Raji (cell line): Measurements from ENCODE around the gene CIC.

Experiments
- POLR2A ChIP-seq: IDR thresholded peaks from 2 replicates; pipeline ENCODE4 v1.6.1; 2011; ENCODE audit warnings: low read depth, low read length, control low read depth; ENCODE audit not compliant: insufficient read depth

Gene CIC

DNA sequence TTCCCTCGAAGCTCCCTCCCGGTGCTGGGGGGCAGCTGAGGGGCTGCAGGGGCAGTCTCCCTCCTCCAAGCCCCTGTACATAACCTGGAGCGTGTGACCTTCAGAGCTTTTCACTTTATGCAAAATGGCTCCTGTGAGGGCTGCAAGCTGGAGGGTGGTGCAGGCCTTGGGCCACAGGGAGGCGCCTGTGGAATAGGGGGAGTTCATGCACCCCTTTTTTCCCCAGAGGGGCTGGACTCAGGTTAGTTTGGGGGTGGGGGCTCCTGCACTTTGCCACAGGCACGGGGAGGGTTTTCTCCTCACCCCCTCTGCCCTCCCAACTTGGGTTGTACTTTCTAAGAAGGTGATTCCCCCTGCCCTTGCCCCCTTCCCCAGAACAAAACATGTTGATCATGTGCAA lies 26.3 kb downstream of the CIC start:
- no peak for TF ChIP-seq POLR2A

DNA sequence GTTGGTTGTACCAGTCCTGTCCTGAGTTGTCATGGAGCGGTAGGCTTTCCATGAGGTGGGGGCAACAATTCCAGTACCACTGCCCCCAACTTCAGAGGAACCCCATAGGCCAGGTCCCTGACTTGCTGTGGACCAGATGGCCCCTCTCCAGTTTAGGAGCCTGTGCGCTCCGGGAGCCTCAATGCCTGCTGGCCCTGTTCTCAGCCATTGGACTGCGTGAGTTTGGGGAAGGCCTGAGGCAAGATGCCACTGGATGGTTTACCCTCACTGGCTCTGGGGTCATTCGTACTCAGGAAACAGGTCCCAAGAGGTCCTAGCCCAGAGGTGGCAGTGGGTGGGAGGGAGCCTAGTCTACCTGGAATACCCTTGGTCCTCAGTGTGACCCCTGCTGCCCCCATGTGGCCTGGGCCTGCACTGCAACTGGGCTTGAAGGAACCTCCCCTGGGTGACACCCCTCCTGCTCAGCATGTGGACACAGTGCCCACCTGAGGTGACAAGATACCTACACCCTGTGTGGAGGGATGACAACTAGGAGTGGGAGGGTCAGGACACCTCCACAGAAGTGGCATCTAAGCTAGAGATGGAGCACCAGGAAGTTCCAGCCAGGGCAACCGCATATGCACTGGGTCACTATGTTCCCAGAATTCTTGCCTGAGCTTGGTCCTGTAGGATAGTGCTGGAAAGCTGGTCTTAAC lies 26.9 kb downstream of the CIC start:
- TF ChIP-seq POLR2A: peak; percentile 39; the same call in 1 of the 2 replicates

DNA sequence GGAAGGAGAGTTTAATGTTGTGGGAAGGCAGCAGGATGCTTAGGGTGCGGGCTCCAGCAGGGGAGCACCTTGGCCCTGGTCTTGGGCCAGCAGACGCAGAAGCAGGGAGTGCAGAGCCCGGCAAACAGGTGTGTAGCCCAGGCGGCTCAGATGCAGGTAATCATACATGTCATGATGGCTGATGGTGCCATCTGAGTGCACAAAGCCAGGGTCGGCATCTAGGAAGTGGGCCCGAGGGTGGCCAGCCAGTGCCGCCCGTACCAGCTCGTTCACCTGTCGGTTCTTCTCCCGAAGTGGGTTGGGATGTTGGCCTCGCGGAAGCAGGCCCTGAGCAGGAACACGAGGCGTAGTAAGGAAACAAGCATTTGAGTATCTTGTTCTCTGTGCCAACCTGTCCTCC lies 28.0 kb downstream of the CIC start:
- TF ChIP-seq POLR2A: no peak

DNA sequence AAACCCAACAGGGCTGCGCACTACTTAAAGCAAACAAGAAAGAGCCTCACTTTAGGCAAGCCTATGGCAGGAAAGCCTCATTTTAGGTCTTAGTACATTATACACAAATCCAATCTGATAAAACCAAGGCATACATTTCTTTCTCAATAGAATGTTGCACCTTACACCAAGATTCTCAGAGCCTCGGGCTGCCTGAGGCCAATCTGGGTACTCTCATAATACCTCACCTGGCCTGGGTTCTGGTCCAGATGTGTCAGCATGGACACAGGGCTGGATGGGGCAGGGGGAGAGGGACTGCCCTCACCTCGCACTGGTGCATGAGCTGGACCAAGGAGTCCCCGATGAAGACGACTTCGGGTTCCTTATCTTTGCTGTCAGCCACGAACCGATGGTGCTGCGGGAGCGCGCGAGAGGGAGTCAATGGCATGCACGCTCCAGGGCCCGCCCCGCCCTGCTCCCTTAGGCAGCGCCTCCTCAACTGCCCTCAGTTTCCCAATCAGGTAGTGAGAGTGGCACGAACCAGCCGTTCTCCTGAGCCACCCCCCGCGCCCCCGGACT lies 32.7 kb downstream of the CIC start, which contains the start of gene PRR19:
PRR19 (plus strand) TSS at position 487 of the 558 bp plus-strand sequence. CDS start 7,453 bp downstream, outside the sequence.
- TF ChIP-seq POLR2A: no peak

DNA sequence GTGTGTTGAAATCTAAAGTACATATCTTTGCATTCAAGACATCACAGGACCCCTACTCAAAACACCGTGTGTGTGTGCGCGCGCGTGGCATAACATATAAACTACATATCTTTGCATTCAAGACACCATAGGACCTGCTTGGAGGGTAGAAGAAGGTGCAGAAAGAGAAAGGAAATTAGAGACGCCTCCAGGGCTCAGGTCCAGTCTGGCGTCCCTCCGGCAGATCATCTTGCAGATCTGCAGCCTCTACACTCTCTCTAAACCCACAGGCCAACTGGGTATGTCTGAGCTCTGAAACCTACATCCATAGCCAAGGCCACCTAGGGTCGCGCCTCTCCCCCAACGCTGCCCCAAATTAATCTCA lies 34.0 kb downstream of the CIC start:
- no peak for TF ChIP-seq POLR2A

DNA sequence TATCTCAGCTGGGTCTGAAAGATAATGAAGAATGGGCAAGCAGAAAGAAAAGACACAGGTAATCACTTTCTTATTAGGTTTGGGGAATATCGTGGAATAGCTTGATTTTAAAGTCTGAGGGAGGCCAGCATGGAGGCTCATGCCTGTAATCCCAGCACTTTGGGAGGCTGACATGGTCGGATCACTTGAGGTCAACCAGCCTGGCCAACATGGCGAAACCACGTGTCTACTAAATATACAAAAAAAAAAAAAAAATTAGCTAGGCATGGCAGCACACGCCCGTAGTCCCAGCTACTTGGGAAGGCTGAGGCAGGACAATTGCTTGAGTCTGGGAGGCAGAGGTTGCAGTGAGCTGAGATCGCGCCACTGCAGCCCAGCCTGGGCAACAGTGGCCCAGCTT lies 34.8 kb downstream of the CIC start:
- no peak for TF ChIP-seq POLR2A

DNA sequence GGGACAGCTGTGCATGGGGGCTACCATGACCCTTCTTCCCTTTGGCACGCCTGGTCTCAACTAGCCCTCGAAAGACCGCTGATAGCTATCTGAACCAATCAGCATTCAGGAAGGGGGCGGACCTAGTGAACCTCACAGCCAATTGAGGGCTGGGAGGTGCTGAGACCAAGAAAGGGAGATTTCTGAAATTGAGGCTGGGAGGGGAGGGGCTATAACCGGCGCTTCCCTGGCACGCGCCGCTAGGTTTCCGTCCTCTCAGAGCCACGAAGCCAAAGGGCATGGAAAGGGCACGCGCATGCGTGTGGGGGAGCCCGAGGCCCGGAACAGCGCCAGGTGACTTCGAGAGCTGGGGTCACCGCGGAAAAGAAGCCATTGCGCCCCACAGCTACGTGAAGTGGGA lies 37.6 kb downstream of the CIC start:
- TF ChIP-seq POLR2A: no peak

DNA sequence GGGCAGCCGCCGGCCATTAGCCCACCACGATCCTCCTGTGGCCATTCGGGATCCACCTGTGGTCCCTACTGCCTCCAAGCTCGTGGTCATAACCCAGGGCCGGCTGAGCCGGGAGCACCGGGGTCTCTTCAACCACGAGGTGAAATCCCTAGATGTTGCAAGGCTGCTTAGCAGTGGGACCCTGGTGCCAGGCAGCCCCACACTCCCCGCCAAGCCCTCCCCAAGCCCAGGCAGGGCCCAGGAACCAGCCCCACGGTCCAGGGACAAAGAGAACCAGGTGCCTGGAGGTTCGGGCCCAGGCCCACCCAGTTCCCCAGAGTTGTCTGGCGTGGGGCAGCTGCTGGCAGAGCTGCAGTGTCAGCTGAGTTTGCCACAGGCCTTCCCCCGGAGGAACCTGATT lies 40.6 kb downstream of the CIC start:
- no peak for TF ChIP-seq POLR2A

DNA sequence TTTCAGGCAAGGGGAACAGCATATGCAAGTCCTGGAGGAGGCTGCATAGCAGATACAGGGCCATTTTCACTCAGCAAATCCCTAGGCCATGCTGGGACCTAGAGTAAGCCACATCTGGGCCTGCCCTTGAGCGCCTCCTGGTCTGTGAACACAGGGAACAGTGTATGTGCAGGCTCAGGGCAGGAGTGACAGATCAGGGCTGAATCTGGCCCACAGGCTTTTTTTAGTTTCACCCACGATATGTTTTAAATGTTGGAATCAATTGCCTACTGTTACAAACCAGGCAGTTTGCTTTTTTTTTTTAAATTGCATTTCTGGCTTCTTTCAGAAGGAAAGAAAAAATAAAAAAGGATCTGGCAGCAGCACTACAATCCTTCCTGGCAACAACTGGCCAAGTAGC lies 42.6 kb downstream of the CIC start:
- no peak for TF ChIP-seq POLR2A

DNA sequence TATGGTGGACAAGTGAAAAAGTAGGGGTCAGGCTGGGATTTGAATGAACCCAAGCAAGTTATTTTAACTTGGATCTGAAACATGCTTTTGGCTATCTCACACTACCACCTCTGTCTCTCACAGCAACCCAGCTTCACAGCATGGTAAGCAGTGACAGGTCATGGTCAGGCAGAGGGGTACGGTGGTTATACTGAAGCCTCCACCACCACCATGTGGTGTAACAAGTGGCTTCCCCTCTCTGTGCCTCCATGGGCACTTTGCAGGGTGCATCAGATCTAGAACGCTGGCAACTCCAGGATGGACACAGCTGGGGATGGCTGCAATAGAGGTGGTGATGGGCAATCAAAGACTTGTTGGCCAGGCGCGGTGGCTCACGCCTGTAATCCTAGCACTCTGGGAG lies 43.3 kb downstream of the CIC start:
- TF ChIP-seq POLR2A: no peak

DNA sequence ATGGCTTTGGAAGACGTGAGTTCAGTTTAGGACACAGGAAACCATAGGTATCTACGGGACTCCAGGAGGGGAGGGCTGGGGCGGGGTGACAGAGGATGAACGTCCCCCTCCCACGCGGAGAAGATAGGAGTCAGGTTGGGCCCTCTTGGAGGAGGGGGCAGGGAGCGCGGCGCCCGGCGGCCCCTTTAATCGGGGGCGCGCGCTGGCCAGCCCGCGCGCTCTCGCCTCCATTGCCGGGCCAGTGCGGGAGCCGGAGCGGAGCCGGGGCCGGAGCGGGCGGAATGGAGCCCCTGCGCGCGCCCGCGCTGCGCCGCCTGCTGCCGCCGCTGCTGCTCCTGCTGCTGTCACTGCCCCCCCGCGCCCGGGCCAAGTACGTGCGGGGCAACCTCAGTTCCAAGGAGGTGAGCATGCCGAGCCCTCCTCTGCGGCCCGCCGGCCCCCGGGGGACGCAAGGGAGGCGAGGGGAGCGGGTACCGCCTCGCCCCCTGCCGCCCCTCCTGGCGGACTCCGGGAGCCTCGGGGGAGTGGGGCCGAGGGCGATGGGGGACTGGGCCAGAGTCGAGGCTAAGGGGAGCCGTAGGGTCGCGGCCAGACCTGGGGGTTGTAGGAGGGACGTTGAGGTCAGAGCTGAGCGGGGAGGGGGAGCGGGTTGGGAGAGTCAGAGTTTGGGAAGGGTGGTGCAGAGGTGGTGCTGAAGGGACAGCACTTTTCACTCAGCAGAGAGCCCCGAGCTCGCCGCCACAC lies 44.2 kb downstream of the CIC start, which contains the start of gene TMEM145:
TMEM145 (plus strand) TSS at position 214 of the 744 bp plus-strand sequence; CDS start at position 282, 68 bp downstream.
- TF ChIP-seq POLR2A: no peak

DNA sequence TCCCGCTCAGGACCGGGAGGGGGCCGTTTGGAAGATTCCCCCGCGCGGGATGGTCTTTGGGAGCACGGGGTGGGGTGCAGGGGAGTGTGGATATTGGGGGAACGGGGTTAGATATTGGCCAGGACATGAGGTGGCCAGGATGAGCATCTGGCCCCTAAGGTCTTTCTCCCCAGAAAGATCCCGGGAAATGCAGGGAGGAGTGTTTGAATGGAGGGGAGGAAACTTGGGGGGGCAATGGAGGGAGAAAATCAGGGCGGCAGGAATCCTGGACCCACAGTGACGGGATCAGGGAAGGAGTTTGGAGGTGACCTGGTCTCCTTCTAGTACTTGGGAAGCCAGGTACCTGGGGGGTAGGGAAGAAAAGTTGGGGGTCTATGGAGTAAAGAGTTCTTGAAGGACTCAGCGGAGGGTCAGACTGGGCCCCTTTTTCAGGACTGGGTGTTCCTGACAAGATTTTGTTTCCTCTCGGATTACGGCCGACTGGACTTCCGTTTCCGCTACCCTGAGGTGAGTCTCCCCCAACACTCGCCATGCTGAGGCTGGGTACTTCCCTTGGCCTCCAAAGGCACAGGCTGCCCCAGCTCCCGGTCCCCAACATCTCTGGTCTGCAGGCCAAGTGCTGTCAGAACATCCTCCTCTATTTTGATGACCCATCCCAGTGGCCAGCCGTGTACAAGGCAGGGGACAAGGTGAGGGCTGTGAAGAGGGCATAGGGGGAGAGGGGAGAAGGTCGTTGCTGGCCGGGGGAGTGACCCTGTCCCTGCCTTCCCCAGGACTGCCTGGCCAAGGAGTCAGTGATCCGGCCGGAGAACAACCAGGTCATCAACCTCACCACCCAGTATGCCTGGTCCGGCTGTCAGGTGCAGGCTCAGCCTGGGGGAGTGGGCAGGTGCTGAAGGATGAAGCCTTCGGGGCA lies 45.0 kb downstream of the CIC start:
- no peak for TF ChIP-seq POLR2A

DNA sequence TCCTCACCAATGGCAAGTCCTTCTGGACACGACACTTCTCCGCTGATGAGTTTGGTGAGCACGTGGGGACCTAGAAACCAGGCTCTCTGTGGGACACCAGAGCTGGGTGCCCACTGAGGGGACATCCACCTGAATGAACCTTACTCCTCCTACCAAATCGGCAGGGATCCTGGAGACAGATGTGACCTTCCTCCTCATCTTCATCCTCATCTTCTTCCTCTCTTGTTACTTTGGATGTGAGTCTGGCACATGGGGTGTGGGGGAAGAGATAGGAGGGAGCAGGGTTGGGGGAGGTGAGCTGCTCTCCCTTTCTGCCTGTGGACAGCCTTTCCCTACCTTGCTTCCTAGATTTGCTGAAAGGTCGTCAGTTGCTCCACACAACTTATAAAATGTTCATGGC lies 46.0 kb downstream of the CIC start:
- no peak for TF ChIP-seq POLR2A

DNA sequence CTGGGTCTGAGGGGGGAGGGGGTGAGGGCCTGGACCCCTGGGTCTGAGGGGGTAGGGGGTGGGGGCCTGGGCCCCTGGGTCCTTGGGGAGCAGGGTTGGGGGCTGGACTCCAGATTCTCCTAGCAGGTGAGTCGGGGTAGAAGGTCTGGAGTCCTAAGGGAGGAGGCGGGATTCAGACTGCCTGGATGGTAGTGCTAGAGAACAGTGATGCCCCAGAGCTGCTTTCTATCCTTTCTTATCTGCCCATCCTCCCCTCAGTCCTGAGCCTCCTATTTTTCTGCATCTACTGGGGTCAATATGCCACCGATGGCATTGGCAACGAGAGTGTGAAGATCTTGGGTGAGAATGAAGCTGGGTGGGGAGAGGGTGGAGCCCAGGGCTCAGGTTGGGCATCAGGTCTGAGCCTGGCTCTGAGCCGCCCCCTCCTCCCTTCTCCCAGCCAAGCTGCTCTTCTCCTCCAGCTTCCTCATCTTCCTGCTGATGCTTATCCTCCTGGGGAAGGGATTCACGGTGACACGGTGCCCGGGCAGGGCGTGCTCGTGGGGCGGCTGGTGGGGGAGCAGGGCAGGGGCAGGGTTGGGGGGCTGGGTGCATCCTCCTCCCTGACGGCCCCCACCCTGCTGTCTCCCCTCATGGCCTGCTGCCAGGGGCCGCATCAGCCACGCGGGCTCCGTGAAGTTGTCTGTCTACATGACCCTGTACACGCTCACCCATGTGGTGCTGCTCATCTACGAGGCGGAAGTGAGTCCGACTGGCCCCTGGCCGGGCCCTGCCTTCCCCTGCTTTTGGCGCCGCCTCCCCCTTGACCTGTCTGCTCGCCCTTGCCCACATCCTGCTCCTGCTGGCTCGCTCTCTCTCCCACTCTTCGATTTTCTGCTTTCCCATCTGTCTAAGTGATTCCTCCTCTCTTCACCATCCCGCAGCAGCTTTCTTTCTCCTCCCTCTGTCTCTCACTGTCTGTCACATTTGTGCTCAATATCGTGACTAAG lies 47.5 kb downstream of the CIC start:
- TF ChIP-seq POLR2A: no peak
